ENCODE measurements around the gene CCSER1.

The CCSER1 gene

GRCh38 chr4:90946945-90947344 is 819.8 kb downstream of the CCSER1 start:
- TF ChIP-seq, protein P1, sequence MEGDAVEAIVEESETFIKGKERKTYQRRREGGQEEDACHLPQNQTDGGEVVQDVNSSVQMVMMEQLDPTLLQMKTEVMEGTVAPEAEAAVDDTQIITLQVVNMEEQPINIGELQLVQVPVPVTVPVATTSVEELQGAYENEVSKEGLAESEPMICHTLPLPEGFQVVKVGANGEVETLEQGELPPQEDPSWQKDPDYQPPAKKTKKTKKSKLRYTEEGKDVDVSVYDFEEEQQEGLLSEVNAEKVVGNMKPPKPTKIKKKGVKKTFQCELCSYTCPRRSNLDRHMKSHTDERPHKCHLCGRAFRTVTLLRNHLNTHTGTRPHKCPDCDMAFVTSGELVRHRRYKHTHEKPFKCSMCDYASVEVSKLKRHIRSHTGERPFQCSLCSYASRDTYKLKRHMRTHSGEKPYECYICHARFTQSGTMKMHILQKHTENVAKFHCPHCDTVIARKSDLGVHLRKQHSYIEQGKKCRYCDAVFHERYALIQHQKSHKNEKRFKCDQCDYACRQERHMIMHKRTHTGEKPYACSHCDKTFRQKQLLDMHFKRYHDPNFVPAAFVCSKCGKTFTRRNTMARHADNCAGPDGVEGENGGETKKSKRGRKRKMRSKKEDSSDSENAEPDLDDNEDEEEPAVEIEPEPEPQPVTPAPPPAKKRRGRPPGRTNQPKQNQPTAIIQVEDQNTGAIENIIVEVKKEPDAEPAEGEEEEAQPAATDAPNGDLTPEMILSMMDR (IDR thresholded peaks at IDR 0.05; ENCODE audit: borderline replicate concordance, control extremely low read depth, extremely low read depth, insufficient read depth, missing control alignments): no peak
- no peak for DNase-seq (ENCODE audit: low spot score)
- in situ Hi-C loops (cut with MboI; ENCODE audit: low sequenced_read_pairs, unreplicated experiment): no loop called here

DNA sequence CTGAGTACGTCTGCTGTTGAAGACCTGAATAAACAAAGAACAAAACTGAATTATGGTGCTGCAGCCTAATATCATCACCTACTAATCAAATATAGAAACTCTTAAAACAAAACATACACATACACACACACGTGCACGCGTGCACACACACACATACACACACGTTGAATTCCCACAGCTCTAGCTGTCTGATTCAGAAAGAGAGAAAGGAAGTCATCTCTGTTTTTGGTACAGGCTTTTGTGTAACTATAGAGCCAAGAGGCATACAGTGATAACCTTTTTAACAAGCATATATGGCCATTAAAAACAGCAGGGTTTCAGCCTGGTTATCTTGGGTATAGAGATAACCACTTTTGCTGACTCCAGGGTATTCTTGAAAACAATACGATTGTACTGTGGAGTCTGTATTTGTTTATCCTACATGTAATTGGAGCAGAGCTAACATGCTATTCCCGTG is 823.2 kb downstream of the CCSER1 start:
- in situ Hi-C loops (cut with MboI; ENCODE audit: low sequenced_read_pairs, unreplicated experiment): no loop called here
- no peak for DNase-seq (ENCODE audit: low spot score)
- TF ChIP-seq, protein P1 (IDR thresholded peaks at IDR 0.05; ENCODE audit: borderline replicate concordance, control extremely low read depth, extremely low read depth, insufficient read depth, missing control alignments): no peak

GRCh38 chr4:90951037-90951436 is 823.8 kb downstream of the CCSER1 start:
- no peak for DNase-seq (ENCODE audit: low spot score)
- TF ChIP-seq, protein P1 (IDR thresholded peaks at IDR 0.05; ENCODE audit: borderline replicate concordance, control extremely low read depth, extremely low read depth, insufficient read depth, missing control alignments): no peak
- in situ Hi-C loops (cut with MboI; ENCODE audit: low sequenced_read_pairs, unreplicated experiment): no loop called here

DNA sequence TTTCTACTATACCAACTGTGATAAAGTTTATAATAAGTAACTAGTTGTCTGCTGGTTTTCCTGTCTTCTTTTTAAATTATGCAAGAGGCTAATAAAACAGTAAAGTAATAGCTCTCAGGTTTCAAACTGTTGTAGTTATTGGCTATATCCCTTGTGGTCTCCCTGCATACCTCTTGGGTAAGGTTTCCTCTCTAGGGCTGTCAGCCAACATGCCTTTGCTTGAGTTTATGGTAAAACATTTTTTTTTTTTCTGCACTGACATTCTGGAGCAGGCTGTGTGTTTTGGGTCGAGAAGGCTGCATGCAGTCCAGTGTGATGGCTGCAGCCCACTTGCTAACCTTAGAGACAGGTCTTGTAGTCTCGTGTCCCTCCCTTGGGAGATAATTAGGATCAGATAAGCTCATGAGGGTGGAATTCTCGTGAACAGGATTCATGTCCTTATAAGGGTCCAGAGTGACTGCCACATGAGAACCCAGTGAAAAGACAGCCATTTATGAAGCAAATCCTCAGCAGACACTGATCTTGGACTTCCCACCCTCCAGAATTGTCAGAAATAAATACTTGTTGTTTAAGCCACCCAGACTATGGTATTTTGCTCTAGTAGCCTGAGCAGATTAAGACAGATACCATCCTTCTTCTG is 831.2 kb downstream of the CCSER1 start:
- in situ Hi-C loops (cut with MboI; ENCODE audit: low sequenced_read_pairs, unreplicated experiment): no loop called here
- TF ChIP-seq, protein P1 (IDR thresholded peaks at IDR 0.05; ENCODE audit: borderline replicate concordance, control extremely low read depth, extremely low read depth, insufficient read depth, missing control alignments): no peak
- DNase-seq (ENCODE audit: low spot score): no peak

GRCh38 chr4:90960433-90960832 is 833.2 kb downstream of the CCSER1 start:
- in situ Hi-C loops (cut with MboI; ENCODE audit: low sequenced_read_pairs, unreplicated experiment): no loop called here
- TF ChIP-seq, protein P1 (IDR thresholded peaks at IDR 0.05; ENCODE audit: borderline replicate concordance, control extremely low read depth, extremely low read depth, insufficient read depth, missing control alignments): no peak
- no peak for DNase-seq (ENCODE audit: low spot score)

GRCh38 chr4:90960840-90961239 is 833.6 kb downstream of the CCSER1 start:
- in situ Hi-C loops (cut with MboI; ENCODE audit: low sequenced_read_pairs, unreplicated experiment): no loop called here
- TF ChIP-seq, protein P1 (IDR thresholded peaks at IDR 0.05; ENCODE audit: borderline replicate concordance, control extremely low read depth, extremely low read depth, insufficient read depth, missing control alignments): no peak
- DNase-seq (ENCODE audit: low spot score): no peak

Measured in GM13976 (cell line).